ENCODE results near the gene TMEM176A.
"Not testable (repeated sequence)": the region's sequence is repeated elsewhere in the genome, so short reads cannot be mapped to it uniquely, and the experiment has no call there.

The TMEM176A gene

DNA sequence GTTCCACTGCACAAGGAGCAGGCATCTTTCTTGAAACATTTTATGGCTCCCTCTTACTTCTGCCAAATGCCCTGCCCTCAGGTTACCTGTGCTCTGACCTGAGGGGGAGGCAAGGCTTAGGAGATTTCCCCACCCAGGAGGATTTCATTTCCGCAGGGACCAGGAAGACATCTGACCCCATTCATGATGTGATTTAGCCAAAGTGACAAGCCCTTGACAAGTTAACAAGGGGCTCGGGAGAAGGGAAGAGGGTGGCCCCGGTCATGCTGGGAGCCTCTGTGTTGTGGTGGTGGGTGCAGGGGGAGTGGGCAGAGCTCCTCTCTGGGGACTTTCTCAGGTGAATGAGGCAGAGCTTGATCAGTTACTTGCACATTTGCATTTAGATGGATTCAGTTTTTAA is 44.4 kb upstream of the TMEM176A start:
- TF ChIP-seq CTCF (IDR thresholded peaks at IDR 0.05; ENCODE audit: insufficient read depth, missing control alignments), result no peak
- no peak for FAIRE-seq
- no peak for DNase-seq (ENCODE audit: insufficient read length, low spot score)

GRCh38 chr7:150756858-150757257 is 43.7 kb upstream of the TMEM176A start:
- DNase-seq (ENCODE audit: insufficient read length, low spot score) (no peak), FAIRE-seq (no peak)
- peak; percentile 18 for TF ChIP-seq CTCF (IDR thresholded peaks at IDR 0.05; ENCODE audit: insufficient read depth, missing control alignments)

GRCh38 chr7:150759479-150759878 is 41.1 kb upstream of the TMEM176A start:
- DNase-seq (ENCODE audit: insufficient read length, low spot score) (no peak), FAIRE-seq (no peak)
- TF ChIP-seq CTCF (IDR thresholded peaks at IDR 0.05; ENCODE audit: insufficient read depth, missing control alignments), result no peak

- FAIRE-seq (no peak), DNase-seq (ENCODE audit: insufficient read length, low spot score) (no peak)
- no peak for TF ChIP-seq CTCF (IDR thresholded peaks at IDR 0.05; ENCODE audit: insufficient read depth, missing control alignments)
Measured at GRCh38 chr7:150766334-150766709, 34.2 kb upstream of the TMEM176A start.

DNA sequence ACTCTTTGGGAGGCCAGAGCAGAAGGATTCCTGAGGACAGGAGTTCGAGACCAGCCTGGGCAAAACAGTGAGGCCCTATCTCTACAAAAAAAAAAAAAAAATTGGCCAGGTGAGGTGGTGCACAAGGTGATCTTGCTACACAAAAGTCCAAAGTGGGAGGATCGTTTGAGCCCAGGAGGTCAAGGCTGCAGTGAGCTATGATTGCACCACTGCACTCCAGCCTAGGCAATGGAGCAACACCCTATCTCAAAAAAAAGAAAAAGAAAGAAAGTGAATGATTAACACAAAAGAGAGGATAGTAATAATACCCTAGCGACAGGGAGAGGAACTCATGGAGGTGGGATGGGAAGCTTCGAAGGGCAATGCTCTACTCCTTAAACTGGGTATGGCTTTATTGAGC is 30.8 kb upstream of the TMEM176A start:
- TF ChIP-seq CTCF (IDR thresholded peaks at IDR 0.05; ENCODE audit: insufficient read depth, missing control alignments), result no peak
- no peak for FAIRE-seq
- DNase-seq (ENCODE audit: insufficient read length, low spot score), result no peak

DNA sequence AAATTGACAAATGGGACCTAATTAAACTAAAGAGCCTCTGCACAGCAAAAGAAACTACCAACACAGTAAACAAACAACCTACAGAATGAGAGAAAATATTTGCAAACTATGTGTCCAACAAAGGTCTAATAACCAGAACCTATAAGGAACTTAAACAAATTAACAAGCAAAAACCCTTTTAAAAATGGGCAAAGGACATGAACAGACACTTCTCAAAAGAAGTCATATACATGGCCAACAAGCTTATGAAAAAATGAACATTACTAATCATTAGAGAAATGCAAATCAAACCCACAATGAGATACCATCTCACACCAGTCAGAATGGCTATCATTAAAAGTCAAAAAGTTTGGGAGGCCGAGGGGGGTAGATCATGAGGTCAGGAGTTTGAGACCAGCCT is 26.4 kb upstream of the TMEM176A start:
- not testable (repeated sequence) for FAIRE-seq; DNase-seq (ENCODE audit: insufficient read length, low spot score)

DNA sequence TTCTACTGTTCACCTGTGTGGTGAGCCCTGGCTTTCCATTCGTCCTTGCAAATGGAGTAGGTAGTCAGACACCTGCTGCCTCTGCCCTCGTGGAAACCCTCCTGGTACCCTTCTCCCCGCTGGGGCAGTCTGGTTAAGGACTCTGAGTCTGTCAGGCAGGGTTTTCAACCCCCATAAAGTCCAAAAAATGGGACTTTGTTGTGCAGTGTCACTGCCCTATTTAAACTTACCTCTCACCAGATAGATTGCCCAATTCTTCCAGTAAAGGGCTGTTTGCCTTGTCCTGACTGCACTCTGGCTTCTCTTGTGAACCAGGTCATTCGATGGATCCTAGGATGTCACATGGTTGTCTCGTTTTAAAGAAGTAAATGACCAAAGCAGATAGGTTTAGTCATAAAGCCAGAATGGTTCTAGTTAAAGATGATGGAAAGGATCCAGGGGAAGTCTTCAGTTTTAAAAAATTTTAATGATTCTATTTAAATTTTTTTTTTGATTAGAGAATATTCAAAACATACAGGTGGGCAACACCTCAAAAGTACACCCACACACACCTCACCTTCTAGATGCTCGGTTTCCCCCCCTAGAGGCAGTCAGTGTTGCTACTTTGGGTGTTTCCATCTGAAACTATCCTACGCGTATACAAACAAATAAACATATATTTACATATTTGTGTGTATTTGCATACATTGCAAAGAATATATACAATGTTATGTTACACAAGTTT is 22.4 kb upstream of the TMEM176A start:
- no peak for DNase-seq (ENCODE audit: insufficient read length, low spot score)
- no peak for FAIRE-seq
- no peak for TF ChIP-seq CTCF (IDR thresholded peaks at IDR 0.05; ENCODE audit: insufficient read depth, missing control alignments)
